Measurements from ENCODE around the gene FGF12. TPM values are rescaled to one million over a fixed set of nuclear protein-coding genes. Genes with fewer than 3 reads are reported as not detected.
"Not testable (repeated sequence)": the region's sequence is repeated elsewhere in the genome, so short reads cannot be mapped to it uniquely, and the experiment has no call there.

Gene FGF12
- total RNA-seq, 1 experiment from 2014 or later: 0.09 TPM

DNA sequence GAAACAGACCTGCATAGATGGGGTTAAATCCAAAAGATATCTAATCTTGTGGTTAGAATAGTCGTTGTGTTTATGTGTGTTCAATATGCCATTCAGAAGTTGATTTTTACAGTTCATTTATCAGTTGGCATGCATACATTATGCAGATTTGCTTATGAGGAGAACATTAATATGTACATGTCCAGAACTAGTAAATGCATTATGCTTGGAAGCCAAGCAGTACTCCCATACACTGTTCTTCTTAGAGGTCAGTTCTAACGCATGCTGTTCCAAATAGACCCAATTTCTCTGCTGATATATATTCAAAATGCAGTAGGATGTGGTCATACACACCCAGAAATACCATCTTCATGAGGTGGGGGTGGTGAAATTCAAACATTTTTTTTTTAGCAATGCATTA is 956 bp downstream of the FGF12 start:
- no peaks in the 10 kb centered on the region for H3K9me3 Mint-ChIP-seq (ENCODE audit: unreplicated experiment)
- H3K36me3 Mint-ChIP-seq (ENCODE audit: insufficient read depth, unreplicated experiment): no peaks in the 10 kb centered on the region
- peaks cover 98% of the 10 kb centered on the region for H3K27me3 Mint-ChIP-seq (ENCODE audit: insufficient read depth, unreplicated experiment)
- DNase-seq (ENCODE audit: unreplicated experiment): no peak
- no peak overlapping the region for H3K4me3 Mint-ChIP-seq (ENCODE audit: unreplicated experiment)
- BruUV-seq (replicated peaks): no TSS peak
- no peaks in the 10 kb centered on the region for H3K4me1 Mint-ChIP-seq (ENCODE audit: insufficient read depth, unreplicated experiment)
- ChIA-PET CTCF (no interaction called here), POLR2A (interaction anchor here (0.7 kb wide), 1 partner anchor 66 kb away, joined by 3 read pairs; no protein-coding TSS in a partner anchor)
- intact Hi-C loops (cut with micrococcal nuclease): no loop called here
- TF ChIP-seq, protein P1, sequence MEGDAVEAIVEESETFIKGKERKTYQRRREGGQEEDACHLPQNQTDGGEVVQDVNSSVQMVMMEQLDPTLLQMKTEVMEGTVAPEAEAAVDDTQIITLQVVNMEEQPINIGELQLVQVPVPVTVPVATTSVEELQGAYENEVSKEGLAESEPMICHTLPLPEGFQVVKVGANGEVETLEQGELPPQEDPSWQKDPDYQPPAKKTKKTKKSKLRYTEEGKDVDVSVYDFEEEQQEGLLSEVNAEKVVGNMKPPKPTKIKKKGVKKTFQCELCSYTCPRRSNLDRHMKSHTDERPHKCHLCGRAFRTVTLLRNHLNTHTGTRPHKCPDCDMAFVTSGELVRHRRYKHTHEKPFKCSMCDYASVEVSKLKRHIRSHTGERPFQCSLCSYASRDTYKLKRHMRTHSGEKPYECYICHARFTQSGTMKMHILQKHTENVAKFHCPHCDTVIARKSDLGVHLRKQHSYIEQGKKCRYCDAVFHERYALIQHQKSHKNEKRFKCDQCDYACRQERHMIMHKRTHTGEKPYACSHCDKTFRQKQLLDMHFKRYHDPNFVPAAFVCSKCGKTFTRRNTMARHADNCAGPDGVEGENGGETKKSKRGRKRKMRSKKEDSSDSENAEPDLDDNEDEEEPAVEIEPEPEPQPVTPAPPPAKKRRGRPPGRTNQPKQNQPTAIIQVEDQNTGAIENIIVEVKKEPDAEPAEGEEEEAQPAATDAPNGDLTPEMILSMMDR (IDR thresholded peaks at IDR 0.05; ENCODE audit: unreplicated experiment): no peak
- no peak overlapping the region for H3K27ac Mint-ChIP-seq (ENCODE audit: low read depth, unreplicated experiment)

DNA sequence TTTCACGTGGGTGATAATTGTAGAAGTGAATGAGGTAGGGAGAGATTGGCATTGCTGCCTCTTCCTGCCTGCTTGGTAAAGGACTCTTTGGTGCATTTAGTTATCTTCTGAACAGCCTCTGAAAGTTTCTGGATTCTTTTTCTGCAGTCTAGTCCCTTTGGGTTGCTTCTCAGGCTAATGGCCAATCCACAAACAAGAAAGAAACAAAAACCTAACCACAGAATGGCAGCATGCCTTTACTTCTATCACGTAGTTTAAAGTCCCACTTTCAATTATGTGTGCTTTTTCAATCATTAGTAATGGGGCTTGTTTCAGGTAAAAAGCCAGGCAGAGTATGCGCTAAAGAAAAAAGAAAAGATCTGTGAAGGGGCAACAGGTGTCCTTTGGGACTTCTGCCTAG is 7.4 kb downstream of the FGF12 start:
- no peak for DNase-seq (ENCODE audit: unreplicated experiment)
- ChIA-PET POLR2A (no interaction called here), CTCF (no interaction called here)
- TF ChIP-seq, protein P1 (IDR thresholded peaks at IDR 0.05; ENCODE audit: unreplicated experiment): no peak
- Mint-ChIP-seq H3K4me1 (ENCODE audit: insufficient read depth, unreplicated experiment) (no peaks in the 10 kb centered on the region), H3K4me3 (ENCODE audit: unreplicated experiment) (no peak overlapping the region), H3K36me3 (ENCODE audit: insufficient read depth, unreplicated experiment) (no peaks in the 10 kb centered on the region), H3K9me3 (ENCODE audit: unreplicated experiment) (no peaks in the 10 kb centered on the region), H3K27me3 (ENCODE audit: insufficient read depth, unreplicated experiment) (peaks cover 53% of the 10 kb centered on the region), H3K27ac (ENCODE audit: low read depth, unreplicated experiment) (no peak overlapping the region)
- intact Hi-C loops (cut with micrococcal nuclease): no loop called here
- no TSS peak for BruUV-seq (replicated peaks)

DNA sequence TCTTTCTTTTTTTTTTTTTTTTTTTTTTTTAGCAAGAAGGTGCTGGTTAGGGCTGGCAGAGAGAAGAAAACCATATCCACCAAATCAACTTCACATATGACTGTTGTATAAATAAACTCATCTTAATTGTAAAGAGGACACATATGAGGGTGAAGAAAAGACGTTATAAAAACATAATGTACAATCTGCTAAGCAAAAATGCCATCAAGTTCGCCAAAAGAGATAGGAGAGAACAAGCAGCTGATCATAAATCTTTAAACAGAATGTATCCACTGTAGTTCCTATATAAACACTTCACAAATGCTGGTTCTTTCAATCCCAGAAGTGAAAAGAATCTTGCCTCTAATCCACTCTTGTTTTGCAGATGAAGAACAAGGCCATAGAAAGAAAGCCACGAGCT is 9.2 kb downstream of the FGF12 start:
- no peaks in the 10 kb centered on the region for H3K9me3 Mint-ChIP-seq (ENCODE audit: unreplicated experiment)
- TF ChIP-seq, protein P1 (IDR thresholded peaks at IDR 0.05; ENCODE audit: unreplicated experiment): no peak
- no peak overlapping the region for H3K4me3 Mint-ChIP-seq (ENCODE audit: unreplicated experiment)
- H3K4me1 Mint-ChIP-seq (ENCODE audit: insufficient read depth, unreplicated experiment): no peaks in the 10 kb centered on the region
- H3K27ac Mint-ChIP-seq (ENCODE audit: low read depth, unreplicated experiment): no peak overlapping the region
- ChIA-PET CTCF (no interaction called here), POLR2A (no interaction called here)
- no peaks in the 10 kb centered on the region for H3K36me3 Mint-ChIP-seq (ENCODE audit: insufficient read depth, unreplicated experiment)
- intact Hi-C loops (cut with micrococcal nuclease): no loop called here
- peaks cover 41% of the 10 kb centered on the region for H3K27me3 Mint-ChIP-seq (ENCODE audit: insufficient read depth, unreplicated experiment)
- no TSS peak for BruUV-seq (replicated peaks)
- no peak for DNase-seq (ENCODE audit: unreplicated experiment)

DNA sequence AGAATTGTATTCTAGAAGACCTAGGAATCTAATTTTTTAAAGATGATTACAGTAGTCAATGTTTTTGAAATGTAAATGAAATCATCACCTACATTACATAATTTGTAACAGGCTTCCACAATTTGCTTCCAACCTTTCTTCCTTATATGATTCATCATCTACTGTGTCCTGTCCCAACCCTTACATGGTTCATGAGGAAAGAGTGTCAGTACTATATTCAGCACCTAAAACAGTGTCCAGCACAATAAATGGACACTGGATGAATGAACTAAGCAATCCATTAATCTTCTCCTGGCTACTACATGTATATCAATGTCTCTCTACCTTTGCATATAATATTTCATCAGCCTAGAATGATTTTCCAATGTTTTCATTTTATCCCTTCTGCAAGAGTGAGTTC is 12.2 kb downstream of the FGF12 start:
- no TSS peak for BruUV-seq (replicated peaks)
- no peak overlapping the region for H3K4me3 Mint-ChIP-seq (ENCODE audit: unreplicated experiment)
- peaks cover 32% of the 10 kb centered on the region for H3K27me3 Mint-ChIP-seq (ENCODE audit: insufficient read depth, unreplicated experiment)
- H3K27ac Mint-ChIP-seq (ENCODE audit: low read depth, unreplicated experiment): no peak overlapping the region
- H3K4me1 Mint-ChIP-seq (ENCODE audit: insufficient read depth, unreplicated experiment): no peaks in the 10 kb centered on the region
- intact Hi-C loops (cut with micrococcal nuclease): no loop called here
- POLR2A ChIA-PET: no interaction called here
- TF ChIP-seq, protein P1 (IDR thresholded peaks at IDR 0.05; ENCODE audit: unreplicated experiment): no peak
- H3K9me3 Mint-ChIP-seq (ENCODE audit: unreplicated experiment): no peaks in the 10 kb centered on the region
- no peak for DNase-seq (ENCODE audit: unreplicated experiment)
- H3K36me3 Mint-ChIP-seq (ENCODE audit: insufficient read depth, unreplicated experiment): no peaks in the 10 kb centered on the region
- CTCF ChIA-PET: no interaction called here

DNA sequence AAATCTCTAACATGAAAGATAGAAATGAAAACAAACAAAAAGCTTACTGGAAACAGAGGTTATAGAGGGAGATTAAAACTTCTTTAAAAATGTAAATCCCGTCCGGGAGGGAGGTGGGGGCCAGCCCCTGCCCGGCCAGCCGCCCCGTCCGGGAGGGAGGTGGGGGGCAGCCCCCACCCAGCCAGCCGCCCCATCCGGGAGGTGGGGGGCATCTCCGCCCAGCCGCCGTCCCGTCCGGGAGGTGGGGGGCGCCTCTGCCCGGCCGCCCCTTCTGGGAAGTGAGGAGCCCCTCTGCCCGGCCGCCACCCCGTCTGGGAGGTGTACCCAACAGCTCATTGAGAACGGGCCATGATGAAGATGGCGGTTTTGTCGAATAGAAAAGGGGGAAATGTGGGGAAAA is 16.2 kb downstream of the FGF12 start:
- H3K4me1 Mint-ChIP-seq (ENCODE audit: insufficient read depth, unreplicated experiment); H3K36me3 Mint-ChIP-seq (ENCODE audit: insufficient read depth, unreplicated experiment); intact Hi-C loops (cut with micrococcal nuclease); H3K4me3 Mint-ChIP-seq (ENCODE audit: unreplicated experiment); BruUV-seq (replicated peaks); CTCF ChIA-PET; DNase-seq (ENCODE audit: unreplicated experiment); H3K27ac Mint-ChIP-seq (ENCODE audit: low read depth, unreplicated experiment); POLR2A ChIA-PET; H3K9me3 Mint-ChIP-seq (ENCODE audit: unreplicated experiment): not testable (repeated sequence)
- peaks cover 39% of the 10 kb centered on the region for H3K27me3 Mint-ChIP-seq (ENCODE audit: insufficient read depth, unreplicated experiment)

Measured in MCF 10A (cell line).